ENCODE data around the gene SLC8B1. TPM values are rescaled to one million over a fixed set of nuclear protein-coding genes. Genes with fewer than 3 reads are reported as not detected.

SLC8B1 gene
- total RNA-seq, 2 donors from 2014 or later, result 23.1 to 94.7 TPM

GRCh38 chr12:113249546-113249945 is 85.4 kb downstream of the SLC8B1 start:
- TF ChIP-seq POLR2AphosphoS5 (IDR thresholded peaks at IDR 0.05), result no peak
- Histone ChIP-seq H3K27ac (no peak overlapping the region), H3K36me3 (no peaks in the 10 kb centered on the region), H3K4me1 (replicated peaks) (peaks cover 16% of the 10 kb centered on the region), H3K9me3 (no peaks in the 10 kb centered on the region), H3K4me3 (no peak overlapping the region), H3K27me3 (replicated peaks; ENCODE audit: insufficient read depth) (no peaks in the 10 kb centered on the region)
- no peak for DNase-seq (ENCODE audit: low spot score)
- WGBS, result 91% methylated on average over 12 of the region's 12 CpGs
- intact Hi-C loops (cut with DNase I), result no loop called here

GRCh38 chr12:113248842-113249435 is 86.0 kb downstream of the SLC8B1 start:
- no peak for TF ChIP-seq CTCF (IDR thresholded peaks at IDR 0.05)
- no peak for TF ChIP-seq POLR2AphosphoS5 (IDR thresholded peaks at IDR 0.05)
- no peak for TF ChIP-seq POLR2A (IDR thresholded peaks at IDR 0.05)
- intact Hi-C loops (cut with DNase I), result no loop called here
- H3K9me3 ChIP-seq, result no peaks in the 10 kb centered on the region
- no peak for DNase-seq (ENCODE audit: low spot score)
- peaks cover 22% of the 10 kb centered on the region for H3K4me1 ChIP-seq (replicated peaks)
- WGBS, result 89% methylated on average over 11 of the region's 11 CpGs
- H3K27ac ChIP-seq, result no peak overlapping the region
- no peaks in the 10 kb centered on the region for H3K27me3 ChIP-seq (replicated peaks; ENCODE audit: insufficient read depth)
- H3K36me3 ChIP-seq, result no peaks in the 10 kb centered on the region
- H3K4me3 ChIP-seq, result no peak overlapping the region

Small RNA genes lying within 50 kb of the gene (microRNA-seq; reads per million reads assigned to microRNA genes)
- not detected for gene MIR6762

Small RNA genes lying within 50 kb of the gene (small RNA-seq; reads per million reads assigned to genes)
- gene MIR6762, result 0 to 0.10 reads per million in 2 donors

Other genes with a start within 250 kb of the SLC8B1 start
- 1 to 10 TPM; 1.6 to 9.9 TPM for gene RASAL1, start 199.3 kb downstream of the SLC8B1 start, total RNA-seq
- under 1 TPM in 1 of 2 donors, not detected in 1; 0.57 TPM for gene CFAP73, start 185.4 kb downstream of the SLC8B1 start, total RNA-seq
- gene DDX54, start 149.6 kb downstream of the SLC8B1 start, total RNA-seq, result 100 to 1,000 TPM in 1 of 2 donors, 10 to 100 TPM in 1; 66.3 to 119 TPM
- gene RITA1, start 149.4 kb downstream of the SLC8B1 start, total RNA-seq, result 10 to 100 TPM; 29.0 to 39.7 TPM
- gene TPCN1, start 113.6 kb downstream of the SLC8B1 start, total RNA-seq, result 10 to 100 TPM; 52.6 to 65.3 TPM
- gene PLBD2, start 23.5 kb upstream of the SLC8B1 start, total RNA-seq, result 100 to 1,000 TPM in 1 of 2 donors, 10 to 100 TPM in 1; 48.2 to 114 TPM
- gene SDS, start 68.8 kb upstream of the SLC8B1 start, total RNA-seq, result under 1 TPM; 0.50 to 0.80 TPM
- 1 to 10 TPM; 6.2 to 8.5 TPM for gene SDSL, start 87.3 kb upstream of the SLC8B1 start, total RNA-seq
- not detected for gene LHX5, start 136.8 kb upstream of the SLC8B1 start, total RNA-seq